H1 (cell line): ENCODE measurements around the gene LCN6.

Source experiments
- CTCF ChIP-seq, 3 experiments: IDR thresholded peaks; 1 replicate in 2 of 3; 2 replicates in 1 of 3; pipeline versions ENCODE4 v1.5.1 to v1.6.1; 2011; ENCODE audit warnings: low read length in 3 of 3, mild to moderate bottlenecking in 3 of 3, inconsistent platforms in 2 of 3, low read depth in 1 of 3, moderate library complexity in 1 of 3; ENCODE audit not compliant: insufficient read depth in 1 of 3; ENCODE audit errors: control extremely low read depth in 1 of 3
- POLR2AphosphoS5 ChIP-seq: IDR thresholded peaks from 2 replicates; pipeline ENCODE4 v1.6.1; 2011; ENCODE audit warnings: low read depth, low read length

DNA sequence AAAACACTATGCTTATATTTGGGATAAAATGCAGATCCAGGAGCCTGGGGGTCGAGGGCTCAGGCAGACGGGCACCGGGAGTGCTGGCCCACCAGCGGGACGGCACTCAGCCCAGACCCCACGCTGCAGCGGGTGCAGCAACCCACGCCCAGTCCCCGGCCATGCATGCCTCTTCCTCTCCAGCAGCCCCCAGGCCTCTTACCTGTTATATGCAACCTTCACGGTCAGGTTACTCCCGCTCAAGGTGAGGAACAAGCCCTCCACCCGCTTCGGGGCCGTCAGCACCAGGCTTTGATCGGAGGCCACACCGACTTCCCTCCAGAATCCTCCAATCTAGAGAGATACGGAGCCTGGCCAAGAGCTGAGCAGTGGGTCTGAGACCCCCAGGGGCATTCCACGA is 8.5 kb upstream of the LCN6 start:
- TF ChIP-seq POLR2AphosphoS5 (no peak), CTCF (IDR thresholded peaks at IDR 0.05; ENCODE audit: control extremely low read depth in 1 of 3, insufficient read depth in 1 of 3, low read depth in 1 of 3, low read length in 3 of 3) (no peak)
